Measurements from ENCODE around the gene ZNF534. TPM values are rescaled to one million over a fixed set of nuclear protein-coding genes. Genes with fewer than 3 reads are reported as not detected.

Gene ZNF534
- total and polyA plus RNA-seq, 2 of the 13 experiments (the other 11 are each of a cell fraction or from before 2014, with no cell fraction given) = 0.04 to 0.08 TPM

- no peak for TF ChIP-seq GLI4 (CRISPR knock-in tag; IDR thresholded peaks at IDR 0.05; ENCODE audit: borderline replicate concordance)
- no peak for TF ChIP-seq ZNF616 (CRISPR knock-in tag; IDR thresholded peaks at IDR 0.05; ENCODE audit: low read depth)
- no peak for TF ChIP-seq ZFP91 (CRISPR knock-in tag; IDR thresholded peaks at IDR 0.05; ENCODE audit: borderline replicate concordance)
- no peak for TF ChIP-seq MBNL3 (CRISPR knock-in tag; conservative IDR thresholded peaks at IDR 0.05)
- no peak for TF ChIP-seq ZNF234 (CRISPR knock-in tag; conservative IDR thresholded peaks at IDR 0.05)
- TF ChIP-seq SNAPC4 (CRISPR knock-in tag; IDR thresholded peaks at IDR 0.05) = no peak
- TF ChIP-seq ZNF503 (CRISPR knock-in tag; IDR thresholded peaks at IDR 0.05) = no peak
- no peak for TF ChIP-seq CENPBD1 (CRISPR knock-in tag; IDR thresholded peaks at IDR 0.05; ENCODE audit: borderline replicate concordance, low read depth)
- TF ChIP-seq ZFP1 (CRISPR knock-in tag; IDR thresholded peaks at IDR 0.05) = no peak
- no peak for TF ChIP-seq ZNF260 (CRISPR knock-in tag; IDR thresholded peaks at IDR 0.05; ENCODE audit: borderline replicate concordance, low read depth)
- TF ChIP-seq MEIS2 (CRISPR knock-in tag; IDR thresholded peaks at IDR 0.05) = no peak
- no peak for TF ChIP-seq ZBTB42 (CRISPR knock-in tag; IDR thresholded peaks at IDR 0.05)
- Histone ChIP-seq H3K27me3 (ENCODE audit: control insufficient read depth in 1 of 2, insufficient read depth in 2 of 2, low read length in 2 of 2) (no peaks in the 10 kb centered on the region), H3K4me1 (ENCODE audit: insufficient read depth, low read length) (no peaks in the 10 kb centered on the region), H3K79me2 (ENCODE audit: insufficient read depth, low read length) (no peaks in the 10 kb centered on the region), H3K9me3 (ENCODE audit: low read length) (peaks cover 98% of the 10 kb centered on the region), H3K4me3 (replicated peaks in 1 of 3; ENCODE audit: insufficient read depth in 1 of 3, low read depth in 2 of 3, low read length in 3 of 3) (no peak within 1 kb of the TSS), H3K36me3 (replicated peaks in 1 of 2; ENCODE audit: control insufficient read depth in 1 of 2, insufficient read depth in 2 of 2, low read length in 2 of 2) (no peaks in the 10 kb centered on the region), H3K9ac (ENCODE audit: insufficient read depth, low read depth, low read length) (no peak within 1 kb of the TSS), H4K20me1 (ENCODE audit: insufficient read depth, low read length) (no peaks in the 10 kb centered on the region), H3K4me2 (ENCODE audit: low read depth, low read length) (no peak within 1 kb of the TSS), H2AFZ (ENCODE audit: low read length) (no peak within 1 kb of the TSS), H3K27ac (ENCODE audit: extremely low read length, insufficient read depth, low read length) (no peak within 1 kb of the TSS)
- POLR2A ChIA-PET = no interaction called here
- in situ Hi-C loops (cut with HindIII; ENCODE audit: extremely low pct_ligation_motif_present, low pct_unique_long_range_greater_than_20kb) (no loop called here), intact Hi-C loops (cut with micrococcal nuclease; ENCODE audit: unreplicated experiment) (no loop called here)
- 51% methylated on average over 41 of the region's 48 CpGs for WGBS (ENCODE audit: low lambda C conversion rate)
- ATAC-seq (no peak), DNase-seq (ENCODE audit: low spot score) (no peak), FAIRE-seq (no peak)
- CTCF ChIA-PET (ENCODE audit: low intra/inter-chr PET ratio, low total read pairs) = no interaction called here
- no TSS peak for BruUV-seq (replicated peaks)
Observed at GRCh38 chr19:52453324-52454094, 24.6 kb downstream of the ZNF534 start, which contains the start of gene ZNF578. TSS of gene ZNF578 (plus strand) at chr19:52453553. CDS start at chr19:52501846, 48,293 bp downstream.

Data from HepG2 (cell line).